ENCODE data around the gene CNGB1. TPM values are rescaled to one million over a fixed set of nuclear protein-coding genes. Genes with fewer than 3 reads are reported as not detected.

Gene CNGB1
- total RNA-seq, 2 experiments from 2014 or later = not detected

DNA sequence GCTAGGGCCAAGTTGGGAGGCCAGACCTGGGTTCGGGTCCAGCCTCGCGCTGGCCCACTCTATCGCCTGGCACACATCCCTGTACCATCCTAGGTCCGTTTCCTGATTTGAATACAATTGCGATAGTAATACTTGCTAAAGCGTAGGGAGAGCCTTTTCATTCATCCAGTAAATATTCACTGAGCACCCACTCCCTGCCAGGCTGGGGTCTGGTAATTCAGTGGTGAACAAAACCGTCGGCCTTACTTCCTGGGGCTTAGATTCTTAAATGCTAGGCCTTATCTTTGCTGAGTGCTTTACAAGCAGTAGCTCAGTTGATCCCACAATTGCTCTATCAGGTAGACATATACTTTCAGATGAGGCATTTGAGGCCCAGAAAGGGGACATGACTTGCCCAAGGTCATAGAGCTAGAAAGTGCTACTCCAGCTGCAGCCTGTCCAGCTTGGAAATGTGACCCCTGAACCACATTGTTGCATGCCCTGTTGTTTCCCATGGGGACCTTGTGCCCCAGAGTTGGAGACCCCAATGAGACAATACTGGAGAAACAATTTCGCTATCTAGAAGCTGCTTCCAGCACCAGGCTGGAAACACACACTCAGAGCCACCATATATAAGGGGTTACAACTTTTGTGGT, 31.0 kb upstream of the CNGB1 start:
- no peaks in the 10 kb centered on the region for H3K27me3 Mint-ChIP-seq
- peak overlapping the region; percentile 94 for H3K27ac Mint-ChIP-seq
- POLR2A ChIA-PET = interaction anchor here (1.0 to 1.4 kb wide), 3 partner anchors 12 to 127 kb away, joined by 3 to 4 read pairs (median 3); partner anchors contain the start of gene CFAP20
- CTCF ChIA-PET = interaction anchor here (1.1 to 8.0 kb wide), 7 partner anchors 23 to 426 kb away, joined by 3 to 46 read pairs (median 3); partner anchors contain the start of gene CFAP20
- H3K36me3 Mint-ChIP-seq (ENCODE audit: low read depth) = peaks cover 52% of the 10 kb centered on the region
- no peak for DNase-seq
- peaks cover 55% of the 10 kb centered on the region for H3K4me1 Mint-ChIP-seq
- H3K4me3 Mint-ChIP-seq = peak overlapping the region; percentile 92
- peaks cover under 1% of the 10 kb centered on the region for H3K9me3 Mint-ChIP-seq

DNA sequence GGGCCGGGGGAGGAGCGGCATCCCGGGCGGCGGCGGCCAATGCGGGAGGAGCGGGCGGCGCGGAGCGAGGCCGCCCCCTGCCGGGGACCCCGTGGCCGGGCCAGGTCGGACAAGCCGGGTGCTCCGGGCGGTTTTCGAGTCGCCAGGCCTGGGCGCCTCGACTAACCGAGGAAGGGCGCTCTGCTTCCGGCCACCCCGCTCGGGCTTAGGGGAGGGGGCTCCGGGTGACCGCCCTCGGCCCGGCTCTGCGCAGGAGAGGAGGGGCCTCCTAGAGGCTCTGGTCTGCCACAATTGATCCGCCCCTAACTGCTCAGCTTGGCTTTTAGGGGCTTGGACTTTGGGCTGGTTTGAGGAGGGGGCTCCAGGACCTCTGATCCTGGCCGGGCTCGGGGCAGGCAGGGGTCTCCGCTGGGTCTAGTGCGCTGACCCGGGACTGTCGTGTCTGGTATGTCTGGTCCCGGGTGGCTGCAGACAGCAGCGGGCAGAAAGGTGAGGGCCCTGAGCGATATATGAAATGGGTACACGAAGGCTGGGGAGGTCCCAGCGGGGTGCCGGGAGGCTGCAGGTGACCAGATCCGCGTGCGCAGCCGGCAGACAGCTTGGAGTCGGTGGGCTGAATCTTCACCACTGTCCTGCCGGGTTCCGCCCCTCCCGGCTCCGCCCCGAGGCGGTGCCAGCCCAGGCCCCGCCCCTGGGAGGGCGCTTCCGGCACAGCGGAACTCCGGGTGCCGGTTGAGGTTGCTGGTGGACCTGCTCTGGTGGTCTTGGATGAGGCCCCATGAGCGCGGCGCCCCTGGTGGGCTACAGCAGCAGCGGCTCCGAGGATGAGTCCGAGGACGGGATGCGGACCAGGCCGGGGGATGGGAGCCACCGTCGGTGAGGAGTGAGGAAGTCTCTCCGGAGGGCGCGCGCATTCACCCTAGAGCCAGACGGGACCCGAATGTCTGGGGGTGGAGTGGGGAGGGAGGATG, 30.1 kb upstream of the CNGB1 start, which contains the start of gene USB1:
Gene USB1 (plus strand): TSS at position 702 of the 971 bp plus-strand sequence. CDS start 77 bp downstream, at position 779.
- peak; percentile 87 for DNase-seq
- peak within 1 kb of the TSS; percentile 94 for H3K27ac Mint-ChIP-seq
- no peaks in the 10 kb centered on the region for H3K27me3 Mint-ChIP-seq
- H3K4me3 Mint-ChIP-seq = peak within 1 kb of the TSS; percentile 92
- POLR2A ChIA-PET = interaction anchor here (0.7 to 1.7 kb wide), 8 partner anchors 12 to 554 kb away, joined by 3 to 7 read pairs (median 3); partner anchors contain the start of genes CFAP20, CIAPIN1 and COQ9
- peaks cover 58% of the 10 kb centered on the region for H3K4me1 Mint-ChIP-seq
- peaks cover 49% of the 10 kb centered on the region for H3K36me3 Mint-ChIP-seq (ENCODE audit: low read depth)
- CTCF ChIA-PET = interaction anchor here (0.5 to 8.0 kb wide), 7 partner anchors 21 to 424 kb away, joined by 3 to 46 read pairs (median 8); partner anchors contain the start of gene CFAP20
- H3K9me3 Mint-ChIP-seq = no peaks in the 10 kb centered on the region

DNA sequence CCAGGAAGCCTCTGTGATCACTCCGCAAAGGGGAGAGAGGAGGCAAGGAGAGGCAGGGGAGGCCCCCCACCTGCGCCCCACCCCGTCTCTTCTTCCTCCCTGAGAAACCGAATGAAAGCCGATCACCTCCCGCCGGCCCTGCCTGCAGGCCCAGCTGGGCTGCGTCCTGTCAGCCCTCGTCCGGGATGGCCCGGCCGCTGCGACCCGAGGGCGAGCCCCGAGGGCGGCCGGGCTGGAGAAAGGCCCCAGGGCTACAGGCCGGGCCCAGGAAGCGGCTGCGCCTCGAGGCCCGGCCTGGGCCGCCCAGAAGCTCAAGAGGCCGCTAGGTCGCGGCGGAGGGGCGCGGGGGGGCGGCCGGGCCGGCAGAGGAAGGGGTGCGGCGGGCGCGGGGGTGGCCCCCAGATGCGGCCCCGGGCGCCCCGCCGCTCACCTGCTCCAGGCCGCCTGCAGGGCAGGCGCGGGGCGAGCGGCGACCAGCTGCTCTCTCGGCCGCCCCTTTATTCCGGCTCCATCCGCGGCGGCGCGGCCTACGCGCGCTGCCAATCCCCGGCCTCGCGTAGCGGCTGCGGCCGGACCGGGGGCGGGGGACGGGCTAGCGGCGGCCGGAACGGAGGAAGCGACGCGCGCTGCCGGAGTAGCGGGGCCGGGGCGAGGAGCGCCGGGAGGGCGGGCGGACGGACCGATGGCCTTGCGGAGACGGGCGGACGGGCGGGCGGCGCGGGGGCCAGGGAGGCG, 29.2 kb upstream of the CNGB1 start, which contains the start of gene ZNF319:
Gene ZNF319 (minus strand): TSS at position 702 of the 735 bp plus-strand sequence. CDS start 2,407 bp downstream, outside the sequence.
- Mint-ChIP-seq H3K4me3 (peak within 1 kb of the TSS; percentile 92), H3K27me3 (no peaks in the 10 kb centered on the region), H3K4me1 (peaks cover 65% of the 10 kb centered on the region), H3K27ac (peak within 1 kb of the TSS; percentile 94), H3K9me3 (no peaks in the 10 kb centered on the region), H3K36me3 (ENCODE audit: low read depth) (peaks cover 54% of the 10 kb centered on the region)
- CTCF ChIA-PET = interaction anchor here (0.5 to 8.0 kb wide), 12 partner anchors 10 to 423 kb away, joined by 3 to 46 read pairs (median 4); partner anchors contain the start of gene CFAP20
- no peak for DNase-seq
- POLR2A ChIA-PET = interaction anchor here (1.0 to 2.9 kb wide), 10 partner anchors 11 to 553 kb away, joined by 3 to 15 read pairs (median 4); partner anchors contain the start of genes CIAPIN1 and COQ9

DNA sequence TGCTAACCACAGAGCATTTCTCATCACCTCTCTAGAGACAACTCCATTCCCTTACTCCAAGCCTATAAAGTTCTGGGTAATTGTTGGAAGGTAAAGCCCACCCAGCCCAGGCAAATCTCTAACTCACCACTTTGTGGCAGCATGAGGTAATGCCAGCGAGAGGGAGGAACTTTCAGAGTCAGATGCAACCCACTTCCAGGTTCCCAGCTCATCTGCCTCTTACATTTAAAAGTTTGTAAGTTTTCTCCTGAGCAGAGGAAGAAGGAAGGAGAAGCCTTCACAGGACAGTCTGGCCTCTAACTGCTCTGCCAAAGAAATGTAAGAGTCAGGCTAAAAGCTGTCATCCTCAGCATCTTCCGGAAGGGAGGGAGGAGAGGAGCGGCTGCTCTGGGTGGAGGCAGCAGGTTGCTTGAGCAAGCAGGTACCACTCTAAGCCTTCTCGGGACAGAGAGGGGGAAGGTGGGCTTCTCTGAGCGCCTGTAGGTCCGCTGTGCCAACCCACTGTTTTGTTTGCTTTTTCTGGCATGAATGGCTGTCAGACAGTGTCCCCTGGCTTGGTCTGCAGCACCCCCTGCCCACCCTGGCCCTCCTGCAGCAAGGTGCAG, 28.5 kb upstream of the CNGB1 start:
- no peaks in the 10 kb centered on the region for H3K27me3 Mint-ChIP-seq

DNA sequence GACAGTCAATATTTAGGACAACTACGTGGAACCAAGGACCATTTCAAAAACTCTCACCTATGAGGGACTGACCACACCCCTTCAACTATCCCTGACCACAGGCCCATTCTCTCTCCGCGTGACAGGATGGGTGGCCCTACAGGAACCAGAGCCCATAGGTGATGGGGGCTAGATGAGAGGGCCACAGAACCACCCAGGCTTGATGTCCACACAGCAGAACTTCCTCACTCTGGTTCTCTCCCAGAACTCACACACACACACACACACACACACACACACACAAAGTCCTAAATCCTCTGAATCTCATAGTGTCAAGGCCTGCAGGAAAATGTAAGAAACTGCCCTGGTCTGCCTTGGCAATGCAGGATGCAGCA, 28.1 kb upstream of the CNGB1 start:
- Mint-ChIP-seq H3K9me3 (no peaks in the 10 kb centered on the region), H3K4me1 (peaks cover 69% of the 10 kb centered on the region), H3K36me3 (ENCODE audit: low read depth) (peaks cover 54% of the 10 kb centered on the region), H3K27ac (peak overlapping the region; percentile 87), H3K4me3 (peak overlapping the region; percentile 74), H3K27me3 (no peaks in the 10 kb centered on the region)
- CTCF ChIA-PET = interaction anchor here (0.6 to 8.0 kb wide), 13 partner anchors 9 to 422 kb away, joined by 3 to 46 read pairs (median 6); partner anchors contain the start of genes CFAP20 and KATNB1
- DNase-seq = no peak
- POLR2A ChIA-PET = interaction anchor here (0.8 to 2.9 kb wide), 14 partner anchors 10 to 1066 kb away, joined by 3 to 15 read pairs (median 4); partner anchors contain the start of genes CFAP20, CIAPIN1, COQ9 and KATNB1

More for the DNA sequence above, 28.5 kb upstream of the CNGB1 start:
- H3K27ac Mint-ChIP-seq = peak overlapping the region; percentile 87
- peaks cover 70% of the 10 kb centered on the region for H3K4me1 Mint-ChIP-seq
- H3K36me3 Mint-ChIP-seq (ENCODE audit: low read depth) = peaks cover 54% of the 10 kb centered on the region
- no peaks in the 10 kb centered on the region for H3K9me3 Mint-ChIP-seq
- peak; percentile 56 for DNase-seq
- ChIA-PET CTCF (interaction anchor here (0.6 to 8.0 kb wide), 14 partner anchors 10 to 422 kb away, joined by 3 to 46 read pairs (median 6); partner anchors contain the start of genes CFAP20 and KATNB1), POLR2A (interaction anchor here (0.9 to 2.9 kb wide), 15 partner anchors 10 to 1066 kb away, joined by 3 to 15 read pairs (median 5); partner anchors contain the start of genes CIAPIN1, COQ9 and KATNB1)
- H3K4me3 Mint-ChIP-seq = peak overlapping the region; percentile 74

DNA sequence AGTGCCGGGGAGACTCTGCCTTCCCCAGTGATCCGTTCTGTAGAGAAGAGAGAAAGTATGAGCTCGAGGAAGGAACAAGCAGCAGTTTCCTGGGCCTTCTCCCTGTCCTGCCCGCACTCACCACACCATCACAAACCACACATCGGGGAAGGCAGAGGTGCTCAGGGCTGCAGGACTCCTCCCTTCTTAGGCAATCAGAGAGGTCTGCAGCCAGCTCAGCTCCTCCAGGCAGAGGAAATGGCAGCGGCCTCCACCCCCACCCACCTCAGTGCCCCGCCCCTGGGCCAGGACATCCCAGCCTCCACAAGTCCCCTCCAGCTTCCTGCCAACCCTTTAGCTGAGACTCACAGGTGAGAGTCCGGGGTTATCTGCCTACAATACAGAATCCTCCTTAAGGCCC, 27.6 kb upstream of the CNGB1 start:
- peak overlapping the region; percentile 74 for H3K4me3 Mint-ChIP-seq
- POLR2A ChIA-PET = interaction anchor here (0.6 to 2.9 kb wide), 15 partner anchors 9 to 1065 kb away, joined by 3 to 15 read pairs (median 4); partner anchors contain the start of genes CFAP20, CIAPIN1, COQ9 and KATNB1

DNA sequence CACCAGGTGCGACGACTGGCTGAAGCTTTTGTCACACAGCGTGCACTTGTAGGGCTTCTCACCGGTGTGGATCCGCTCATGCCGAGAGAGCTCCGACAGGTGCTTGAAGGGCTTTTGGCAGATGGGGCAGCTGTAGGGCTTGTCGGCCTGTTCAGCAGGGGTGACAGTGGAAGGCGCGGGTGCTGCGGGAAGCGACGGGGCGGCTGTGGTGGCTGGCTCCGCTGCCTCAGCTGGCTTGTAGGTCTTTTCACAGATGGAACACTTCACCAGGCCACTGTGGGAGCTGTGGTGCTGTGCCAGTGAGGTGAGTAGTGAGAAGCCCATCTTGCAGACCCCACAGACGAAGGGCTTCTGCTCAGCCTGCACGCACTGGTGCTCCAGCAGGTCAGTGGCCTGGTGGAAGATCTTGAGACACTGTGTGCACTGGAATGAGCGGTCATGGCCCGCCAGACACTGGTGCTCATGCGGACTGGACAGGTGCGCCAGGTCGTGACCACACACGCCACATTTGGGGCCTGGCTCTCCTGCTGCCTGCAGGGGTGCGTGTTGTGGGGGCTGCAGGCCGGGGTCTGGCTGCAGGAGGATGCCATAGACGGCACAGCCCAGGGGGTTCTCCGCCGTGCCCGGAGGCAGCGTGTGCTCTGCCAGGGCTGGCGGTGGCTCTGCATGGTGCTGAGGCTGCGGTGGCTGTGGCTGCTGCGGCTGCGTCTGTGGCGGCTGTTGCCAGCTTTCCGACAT, 26.8 kb upstream of the CNGB1 start:
- Mint-ChIP-seq H3K4me1 (peaks cover 62% of the 10 kb centered on the region), H3K4me3 (peak overlapping the region; percentile 74), H3K36me3 (ENCODE audit: low read depth) (peaks cover 44% of the 10 kb centered on the region), H3K27me3 (no peaks in the 10 kb centered on the region), H3K27ac (peak overlapping the region; percentile 87), H3K9me3 (no peaks in the 10 kb centered on the region)
- POLR2A ChIA-PET = interaction anchor here (0.6 to 2.9 kb wide), 8 partner anchors 8 to 404 kb away, joined by 3 to 15 read pairs (median 5); partner anchors contain the start of gene KATNB1
- CTCF ChIA-PET = interaction anchor here (0.6 to 8.0 kb wide), 9 partner anchors 8 to 420 kb away, joined by 3 to 46 read pairs (median 6); partner anchors contain the start of gene KATNB1
- no peak for DNase-seq

More for the DNA sequence above, 27.6 kb upstream of the CNGB1 start:
- Mint-ChIP-seq H3K9me3 (no peaks in the 10 kb centered on the region), H3K27me3 (no peaks in the 10 kb centered on the region), H3K36me3 (ENCODE audit: low read depth) (peaks cover 50% of the 10 kb centered on the region), H3K4me1 (peaks cover 66% of the 10 kb centered on the region), H3K27ac (peak overlapping the region; percentile 87)
- DNase-seq = peak; percentile 90
- CTCF ChIA-PET = interaction anchor here (0.6 to 8.0 kb wide), 10 partner anchors 9 to 421 kb away, joined by 3 to 46 read pairs (median 6); partner anchors contain the start of genes CFAP20 and KATNB1

DNA sequence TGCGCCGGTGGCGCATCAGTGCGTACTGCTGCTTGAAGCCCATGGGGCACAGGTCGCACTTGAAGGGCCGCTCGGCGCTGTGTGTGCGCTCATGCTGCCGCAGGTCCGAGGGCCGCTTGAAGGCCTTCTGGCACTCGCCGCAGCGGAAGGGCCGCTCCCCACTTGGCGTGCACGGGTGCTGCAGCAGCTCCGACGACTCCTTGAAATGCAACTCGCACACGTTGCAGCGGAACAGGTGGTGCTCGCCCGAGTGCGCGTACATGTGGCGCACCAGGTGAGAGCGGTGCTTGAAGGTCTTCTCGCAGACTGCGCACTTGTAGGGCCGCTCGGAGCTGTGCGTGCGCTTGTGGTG, 26.2 kb upstream of the CNGB1 start:
- Mint-ChIP-seq H3K27ac (no peak overlapping the region), H3K4me3 (no peak overlapping the region), H3K4me1 (peaks cover 56% of the 10 kb centered on the region), H3K27me3 (no peaks in the 10 kb centered on the region), H3K9me3 (no peaks in the 10 kb centered on the region), H3K36me3 (ENCODE audit: low read depth) (peaks cover 39% of the 10 kb centered on the region)
- CTCF ChIA-PET = interaction anchor here (5.1 kb wide), 1 partner anchor 91 kb away, joined by 22 read pairs; no protein-coding TSS in a partner anchor
- DNase-seq = no peak
- POLR2A ChIA-PET = interaction anchor here (2.2 kb wide), 1 partner anchor 8 kb away, joined by 10 read pairs; no protein-coding TSS in a partner anchor

DNA sequence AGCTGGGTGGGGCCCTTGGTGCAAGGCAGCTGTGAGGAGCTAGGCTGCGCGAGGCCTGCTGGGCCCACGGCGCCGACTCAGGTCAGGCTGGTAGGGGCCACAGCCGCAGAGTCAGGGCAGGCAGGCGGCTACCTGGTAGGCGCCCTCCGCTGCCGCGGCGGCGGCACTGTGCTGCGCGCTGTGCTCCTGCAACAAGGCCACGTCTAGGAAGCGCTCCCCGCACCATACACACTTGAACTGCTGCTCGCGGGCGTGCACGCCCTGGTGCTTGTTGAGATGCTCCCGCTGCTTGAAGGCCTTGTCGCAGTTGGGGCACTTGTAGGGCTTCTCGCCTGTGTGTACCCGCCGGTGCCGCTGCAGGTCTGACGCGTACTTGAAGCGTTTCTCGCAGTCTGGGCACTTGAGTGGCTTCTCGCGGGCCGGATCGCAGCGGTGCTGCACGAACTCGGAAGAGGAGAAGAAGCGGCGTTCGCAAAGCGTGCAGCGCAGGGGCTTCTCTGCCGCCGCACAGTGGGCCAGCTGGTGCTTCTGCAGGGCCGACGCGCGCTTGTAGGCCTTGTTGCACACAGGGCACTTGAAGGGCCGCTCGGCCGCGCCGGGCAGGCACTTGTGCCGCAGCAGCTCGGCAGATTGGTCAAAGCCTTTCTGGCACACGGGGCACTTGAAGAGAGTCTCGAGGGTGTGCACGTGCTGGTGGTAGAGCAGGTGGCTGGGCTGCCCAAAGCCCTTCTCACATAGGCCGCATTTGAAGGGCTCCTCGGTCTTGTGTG, 25.7 kb upstream of the CNGB1 start:
- POLR2A ChIA-PET = no interaction called here

More for the DNA sequence above, 25.7 kb upstream of the CNGB1 start:
- no peak overlapping the region for H3K27ac Mint-ChIP-seq
- no peaks in the 10 kb centered on the region for H3K9me3 Mint-ChIP-seq
- CTCF ChIA-PET = interaction anchor here (5.1 kb wide), 1 partner anchor 90 kb away, joined by 22 read pairs; no protein-coding TSS in a partner anchor
- no peak overlapping the region for H3K4me3 Mint-ChIP-seq
- no peak for DNase-seq
- no peaks in the 10 kb centered on the region for H3K27me3 Mint-ChIP-seq
- H3K36me3 Mint-ChIP-seq (ENCODE audit: low read depth) = peaks cover 38% of the 10 kb centered on the region
- H3K4me1 Mint-ChIP-seq = peaks cover 51% of the 10 kb centered on the region
